HG03432 (cell line): Measurements from ENCODE around the gene CPPED1.
"Not testable (repeated sequence)": the region's sequence is repeated elsewhere in the genome, so short reads cannot be mapped to it uniquely, and the experiment has no call there.

Experiments
- ATAC-seq: cut with Tn5 transposase; IDR thresholded peaks from one replicate; pipeline ENCODE4 v1.9.1; 2021; ENCODE audit warnings: mild to moderate bottlenecking, moderate library complexity; ENCODE audit not compliant: unreplicated experiment

The CPPED1 gene

GRCh38 chr16:12802048-12802447 lies 1.6 kb downstream of the CPPED1 start:
- no peak for ATAC-seq

DNA sequence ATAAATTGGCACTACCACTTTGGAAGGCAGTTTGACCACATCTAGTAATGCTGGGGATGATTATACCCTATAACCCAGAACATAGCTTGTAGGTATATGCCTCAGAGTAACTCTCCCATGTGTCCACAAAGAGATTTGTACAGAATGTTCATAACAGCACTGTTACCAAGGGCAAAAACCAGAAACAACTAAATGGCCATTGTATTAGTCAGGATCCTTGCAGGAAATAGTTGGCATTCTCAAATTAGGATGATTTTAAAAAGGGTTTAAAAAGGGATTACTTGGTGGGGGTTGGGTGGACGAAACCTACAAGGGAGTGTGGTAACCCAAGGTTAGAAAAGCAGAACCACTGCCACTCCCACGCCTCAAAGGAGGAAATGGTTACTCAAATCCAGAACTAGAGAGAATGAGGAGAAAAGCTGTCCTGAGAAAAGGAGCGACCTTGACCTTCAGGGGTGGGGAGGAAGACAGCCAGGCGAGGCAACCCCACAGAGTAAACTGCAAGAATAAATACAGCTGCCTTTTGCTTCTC lies 2.1 kb downstream of the CPPED1 start:
- peak; percentile 36 for ATAC-seq

- ATAC-seq, result no peak
Measured at GRCh38 chr16:12800817-12801216, 2.9 kb downstream of the CPPED1 start.

- ATAC-seq, result not testable (repeated sequence)
Measured at GRCh38 chr16:12799996-12800395, 3.7 kb downstream of the CPPED1 start.

DNA sequence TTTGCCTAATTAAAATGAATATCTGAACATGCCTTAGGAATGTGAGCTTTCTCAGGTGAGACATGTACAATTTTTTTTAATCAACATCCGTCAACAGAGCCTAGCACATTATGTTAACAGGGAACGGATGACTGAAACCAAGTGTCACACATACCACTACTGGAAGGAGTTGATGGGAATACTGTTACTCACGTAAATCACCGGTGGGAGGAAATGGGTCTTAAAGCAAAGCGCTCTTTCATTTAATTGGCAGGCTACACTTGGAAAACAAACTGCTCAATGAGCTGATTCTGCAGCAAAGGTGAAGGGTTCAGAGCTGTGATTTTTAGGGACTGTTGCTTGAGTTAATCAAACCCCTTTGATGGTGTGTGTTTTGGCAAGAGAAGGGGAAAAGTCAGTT lies 4.8 kb downstream of the CPPED1 start:
- ATAC-seq, result no peak

GRCh38 chr16:12798171-12798570 lies 5.5 kb downstream of the CPPED1 start:
- ATAC-seq, result no peak

DNA sequence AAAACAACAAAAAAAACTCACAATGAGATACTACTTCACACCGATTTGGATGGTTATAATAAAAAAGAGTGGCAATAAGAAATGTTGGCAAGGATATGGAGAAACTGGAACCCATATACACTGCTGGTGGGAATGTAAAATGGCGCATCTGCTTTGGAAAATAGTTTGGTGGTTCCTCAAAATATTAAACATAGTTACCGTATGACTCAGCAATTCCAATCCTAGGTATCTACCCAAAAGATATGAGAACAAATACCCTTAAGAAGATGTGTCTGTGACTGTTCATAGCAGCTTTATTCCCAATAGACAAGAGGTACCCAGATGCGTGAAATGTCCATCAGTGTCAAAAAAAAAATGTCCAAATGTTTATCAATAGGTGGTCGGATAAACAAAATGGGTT lies 7.2 kb downstream of the CPPED1 start:
- no peak for ATAC-seq

- no peak for ATAC-seq
Measured at GRCh38 chr16:12794486-12795387, 8.9 kb downstream of the CPPED1 start.

DNA sequence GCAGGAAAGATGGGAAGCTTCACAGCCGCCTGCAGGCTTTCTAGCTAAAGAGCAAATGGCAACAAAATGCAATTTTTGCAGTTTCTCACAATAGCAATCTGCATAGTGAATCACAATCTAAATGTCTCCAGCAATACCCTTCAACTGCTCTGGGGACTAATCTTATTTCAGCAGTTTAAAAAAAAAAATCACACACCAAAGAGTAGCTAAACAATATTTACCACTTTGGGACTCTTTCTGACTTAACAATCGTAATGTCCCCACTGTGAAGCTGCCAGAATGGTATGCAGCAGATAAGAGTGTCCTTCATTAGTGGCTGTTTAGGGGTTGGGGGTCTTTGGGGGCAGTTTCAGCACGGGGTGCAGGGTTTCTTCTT lies 9.8 kb downstream of the CPPED1 start:
- no peak for ATAC-seq

DNA sequence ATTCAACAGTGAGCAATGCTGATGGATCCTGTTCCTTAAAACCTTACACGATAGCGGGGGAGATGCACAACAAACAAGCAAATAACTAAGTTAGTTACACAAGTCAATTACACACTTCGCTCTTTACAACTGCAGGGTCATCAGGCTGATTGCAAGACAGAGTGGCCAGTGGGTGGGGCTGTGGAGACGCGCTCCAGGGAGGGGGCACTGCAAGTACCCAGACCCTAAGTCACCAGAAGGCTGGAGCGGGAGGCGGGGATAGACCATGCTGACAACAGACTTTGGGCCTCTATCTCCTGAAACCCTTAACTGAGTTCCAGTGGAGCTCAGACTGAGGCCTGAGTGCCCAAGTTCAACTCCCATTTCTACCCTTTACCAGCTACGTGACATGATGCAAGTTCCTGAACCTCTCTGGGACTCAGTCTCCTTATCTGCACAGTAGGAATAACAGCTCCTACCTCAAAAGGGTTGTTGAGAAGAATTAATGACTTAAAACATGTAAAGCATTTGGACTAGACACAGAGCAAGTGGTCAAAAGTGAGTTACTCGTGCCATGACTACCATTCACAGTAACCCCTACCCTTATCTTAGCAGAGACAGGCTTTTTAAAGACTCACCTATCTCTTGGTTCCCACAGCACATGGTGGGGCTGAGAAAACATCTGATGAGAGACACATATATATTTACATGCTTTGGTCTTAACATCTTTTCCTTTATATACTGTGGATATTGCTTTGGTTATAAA lies 10.4 kb downstream of the CPPED1 start:
- no peak for ATAC-seq

DNA sequence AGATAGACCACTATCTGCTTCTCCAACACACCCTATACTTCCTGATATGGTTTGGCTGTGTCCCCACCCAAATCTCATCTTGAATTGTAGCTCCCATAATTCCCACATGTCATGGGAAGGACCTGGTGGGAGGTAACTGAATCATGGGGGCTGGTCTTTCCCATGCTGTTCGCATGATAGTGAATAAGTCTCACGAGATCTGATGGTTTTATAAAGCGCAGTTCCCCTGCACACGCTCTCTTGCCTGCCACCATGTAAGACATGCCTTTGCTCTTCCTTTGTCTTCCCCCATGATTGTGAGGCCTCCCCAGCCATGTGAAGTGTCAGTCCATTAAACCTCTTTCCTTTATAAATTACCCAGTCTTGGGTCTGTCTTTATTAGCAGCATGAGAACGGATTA lies 11.2 kb downstream of the CPPED1 start:
- ATAC-seq, result not testable (repeated sequence)

DNA sequence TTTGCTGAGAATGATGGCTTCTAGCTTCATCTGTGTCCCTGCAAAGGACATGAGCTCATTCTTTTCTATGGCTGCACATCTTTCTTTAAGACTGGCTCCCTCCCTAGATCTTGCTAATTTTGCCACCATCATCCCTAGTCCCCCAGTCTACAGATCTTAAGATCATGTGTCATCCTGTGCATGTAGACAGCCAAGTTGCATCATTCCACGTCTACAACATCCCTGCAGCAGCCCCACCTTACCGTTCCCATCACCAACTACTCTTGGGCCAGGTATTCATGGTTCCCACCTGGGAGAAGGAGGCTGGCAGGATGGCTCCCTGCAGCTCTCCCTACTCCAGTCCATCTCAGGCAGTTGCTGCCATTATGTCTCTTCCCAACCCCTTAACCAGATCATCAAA lies 12.3 kb downstream of the CPPED1 start:
- ATAC-seq, result no peak

GRCh38 chr16:12788758-12789157 lies 14.9 kb downstream of the CPPED1 start:
- no peak for ATAC-seq

- no peak for ATAC-seq
Measured at GRCh38 chr16:12786081-12786480, 17.6 kb downstream of the CPPED1 start.

- no peak for ATAC-seq
Measured at GRCh38 chr16:12784076-12784475, 19.6 kb downstream of the CPPED1 start.

- no peak for ATAC-seq
Measured at GRCh38 chr16:12781777-12782176, 21.9 kb downstream of the CPPED1 start.

GRCh38 chr16:12780467-12780866 lies 23.2 kb downstream of the CPPED1 start:
- no peak for ATAC-seq

- ATAC-seq, result no peak
Measured at GRCh38 chr16:12778726-12779125, 25.0 kb downstream of the CPPED1 start.

DNA sequence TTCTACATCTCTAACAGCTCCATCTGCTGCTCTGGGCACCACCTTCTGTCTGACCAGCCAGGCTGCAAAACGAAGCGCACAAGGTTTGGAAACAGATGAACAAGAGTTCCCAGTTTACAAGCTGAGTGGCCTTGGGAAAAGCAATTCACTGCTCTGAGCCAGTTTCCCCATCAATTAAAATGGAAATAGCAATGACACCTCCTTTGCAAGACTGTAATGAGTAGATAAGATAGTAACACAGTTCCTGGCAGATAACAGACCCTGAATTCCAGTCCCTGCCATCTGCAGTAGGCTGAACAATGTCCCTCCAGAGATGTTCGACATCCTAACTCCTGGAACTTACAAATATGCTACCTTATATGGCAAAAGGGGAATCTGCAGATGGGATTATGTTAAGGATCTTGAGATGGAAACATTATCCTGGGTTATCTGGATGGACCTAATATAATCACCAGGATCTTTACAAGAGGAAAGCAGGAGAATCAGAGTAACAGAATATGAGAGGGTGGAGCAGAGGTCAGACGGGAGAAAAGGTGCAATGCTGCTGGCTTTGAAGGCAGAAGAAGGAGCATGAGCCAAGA lies 27.9 kb downstream of the CPPED1 start:
- ATAC-seq, result no peak

GRCh38 chr16:12773221-12773620 lies 30.5 kb downstream of the CPPED1 start:
- no peak for ATAC-seq

DNA sequence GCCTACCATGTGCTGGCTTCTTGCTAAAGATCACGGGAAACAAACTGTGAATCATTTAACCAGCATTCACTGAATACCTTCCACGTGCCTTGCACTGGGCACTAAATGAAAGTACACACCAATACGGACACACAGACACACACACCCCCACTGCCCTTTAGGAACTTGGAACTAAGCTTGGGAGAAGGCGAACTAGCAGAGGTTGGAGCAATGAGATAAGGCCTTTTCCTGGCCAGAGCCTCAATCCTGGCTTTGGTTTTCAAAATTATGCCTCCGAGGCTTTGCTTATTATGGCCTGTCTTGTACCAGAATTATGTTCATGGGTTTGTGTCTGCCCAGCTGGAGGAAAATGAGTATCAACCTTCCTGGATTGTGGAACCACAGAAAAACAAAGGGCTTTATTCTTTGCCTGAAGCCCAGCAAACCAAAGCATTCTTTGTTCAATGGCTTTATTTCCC lies 32.3 kb downstream of the CPPED1 start:
- ATAC-seq, result no peak
